HG02759 (cell line): ENCODE data around the gene USP48.

Experiments used
- ATAC-seq: cut with Tn5 transposase; IDR thresholded peaks from one replicate; pipeline ENCODE4 v1.9.1; 2021; ENCODE audit warnings: mild to moderate bottlenecking, moderate library complexity; ENCODE audit not compliant: unreplicated experiment

The USP48 gene

DNA sequence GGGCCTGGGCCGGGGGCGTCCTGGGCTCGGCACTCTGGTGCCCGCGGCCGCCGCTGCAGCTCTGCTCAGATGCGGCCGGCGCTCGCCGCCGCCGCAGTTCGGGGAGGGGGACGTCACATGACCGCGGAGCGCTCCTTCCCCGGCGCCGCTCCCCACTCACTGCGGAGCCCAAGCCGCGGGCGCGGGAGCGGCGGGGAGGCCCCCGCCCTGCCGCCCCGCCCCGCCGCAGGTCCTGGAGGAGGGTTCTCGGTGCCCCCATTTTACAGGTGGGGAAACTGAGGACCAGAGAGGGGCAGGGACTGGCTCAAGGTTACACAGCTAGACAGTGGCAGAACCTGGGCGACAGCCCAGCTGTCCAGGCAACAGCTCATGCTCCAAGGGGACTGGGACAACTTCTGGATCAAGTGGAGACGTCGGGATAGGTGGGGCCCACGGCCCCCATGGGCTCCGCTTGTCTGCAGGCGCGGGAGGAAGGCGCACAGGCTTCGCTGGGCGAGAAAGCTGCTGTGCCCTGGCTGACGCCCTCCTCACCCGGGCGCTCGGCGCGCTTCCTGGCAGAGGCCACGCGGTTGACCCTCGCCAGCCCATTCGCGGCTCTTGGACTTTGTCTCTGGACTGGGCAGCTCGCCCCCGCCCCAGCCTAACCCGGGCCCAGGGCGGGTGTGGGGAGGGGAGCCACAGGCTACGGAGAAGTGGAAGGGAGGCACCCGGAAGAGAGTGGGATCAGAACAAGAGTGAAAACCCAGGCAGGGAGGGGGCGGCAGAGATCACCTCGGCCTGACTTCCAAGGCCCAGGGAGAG lies 113.5 kb downstream of the USP48 start, which contains the start of gene RAP1GAP:
RAP1GAP (minus strand) TSS at position 100 of the 801 bp plus-strand sequence. CDS start 49,325 bp downstream, outside the sequence.
- ATAC-seq = no peak

DNA sequence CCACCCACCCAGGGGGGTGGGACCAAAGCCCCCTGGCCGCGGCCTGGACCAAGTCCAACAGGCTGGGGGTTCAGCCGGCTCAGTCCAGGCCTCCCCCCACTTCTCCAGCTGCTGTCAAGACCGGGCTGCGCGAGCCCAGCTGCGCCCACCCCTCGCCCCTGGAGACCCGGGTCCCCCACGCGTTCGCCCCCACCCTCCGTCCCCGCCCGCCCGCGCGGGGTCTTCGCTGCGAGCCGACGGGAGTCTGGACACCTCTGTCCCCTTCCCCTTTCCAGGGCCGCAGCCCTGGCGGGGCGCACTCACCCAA lies 114.0 kb downstream of the USP48 start:
- no peak for ATAC-seq

DNA sequence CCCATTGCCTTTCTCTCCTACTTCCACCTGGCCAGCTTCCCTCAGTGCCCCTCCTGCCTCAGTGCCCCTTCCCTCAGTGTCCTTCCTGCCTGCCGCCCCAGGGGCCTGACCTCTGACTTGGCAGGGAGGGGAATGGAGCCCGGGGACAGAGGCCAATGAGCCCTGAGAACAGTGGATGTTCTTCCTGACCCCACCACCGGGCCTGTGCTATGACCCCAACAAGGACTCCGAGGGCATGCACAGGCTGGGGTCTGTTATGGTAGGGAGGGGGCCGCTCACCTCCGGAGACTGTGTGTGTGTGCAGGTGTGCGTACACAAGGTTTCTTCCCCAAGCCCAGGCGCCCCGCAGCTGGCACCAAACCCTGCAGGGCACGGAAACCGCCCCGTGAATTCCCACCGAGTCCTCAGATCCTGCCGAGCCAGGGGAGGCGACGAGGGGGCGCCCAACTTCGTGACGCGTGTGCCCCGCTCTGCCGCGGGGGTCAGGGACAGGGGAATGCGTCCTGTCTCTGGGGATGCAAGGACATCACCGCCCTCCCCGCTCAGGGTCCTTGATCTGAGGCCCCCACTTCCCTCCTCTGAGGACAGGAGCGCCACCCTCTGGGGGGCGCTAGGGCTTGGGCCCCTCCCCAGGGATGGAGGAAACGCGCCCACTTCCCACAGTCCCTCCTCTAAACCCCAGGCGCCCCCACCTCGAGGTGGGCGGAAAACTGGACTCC lies 114.6 kb downstream of the USP48 start:
- no peak for ATAC-seq

DNA sequence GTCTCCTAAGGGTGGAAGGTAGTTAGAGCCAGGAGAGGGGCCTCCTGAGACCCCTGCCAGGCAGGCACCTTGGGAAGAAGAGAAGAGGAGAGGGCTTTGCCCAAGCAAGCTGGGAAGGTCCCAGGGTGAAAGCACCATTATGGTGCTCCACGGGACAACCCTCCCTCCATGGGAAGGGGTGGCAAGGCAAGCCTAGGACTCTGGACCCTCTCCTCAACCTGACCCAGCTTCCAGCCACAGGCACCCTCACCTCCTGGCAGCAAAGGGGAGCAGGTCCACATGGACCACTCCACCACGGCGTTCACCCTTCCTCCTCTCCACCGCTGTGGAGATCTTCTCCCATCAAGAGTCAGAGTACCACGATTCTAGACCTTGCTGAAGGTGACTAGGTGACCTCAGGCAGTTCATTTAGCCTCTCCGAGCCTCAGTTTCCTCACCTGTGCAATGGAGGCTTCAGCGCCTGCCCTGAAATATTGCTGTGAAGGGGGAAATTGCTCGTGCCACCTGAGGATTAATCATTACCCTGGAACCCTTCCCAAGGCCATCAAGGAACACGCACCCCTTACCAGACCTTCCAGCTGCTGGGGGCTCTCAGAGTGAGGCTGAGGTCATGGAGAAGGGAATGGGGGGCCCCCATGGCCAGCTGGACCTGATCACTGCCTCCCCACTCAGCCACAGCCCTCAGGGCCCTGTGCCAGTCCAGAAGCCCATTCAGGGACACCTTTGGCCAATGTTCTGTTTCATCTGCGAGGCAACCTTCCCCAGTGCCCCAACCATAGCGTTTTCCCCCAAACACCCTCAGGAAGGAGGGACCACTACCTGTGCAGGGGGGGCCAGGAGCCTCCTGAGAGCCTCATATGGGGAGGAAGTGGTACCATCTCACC lies 115.4 kb downstream of the USP48 start:
- ATAC-seq = no peak

DNA sequence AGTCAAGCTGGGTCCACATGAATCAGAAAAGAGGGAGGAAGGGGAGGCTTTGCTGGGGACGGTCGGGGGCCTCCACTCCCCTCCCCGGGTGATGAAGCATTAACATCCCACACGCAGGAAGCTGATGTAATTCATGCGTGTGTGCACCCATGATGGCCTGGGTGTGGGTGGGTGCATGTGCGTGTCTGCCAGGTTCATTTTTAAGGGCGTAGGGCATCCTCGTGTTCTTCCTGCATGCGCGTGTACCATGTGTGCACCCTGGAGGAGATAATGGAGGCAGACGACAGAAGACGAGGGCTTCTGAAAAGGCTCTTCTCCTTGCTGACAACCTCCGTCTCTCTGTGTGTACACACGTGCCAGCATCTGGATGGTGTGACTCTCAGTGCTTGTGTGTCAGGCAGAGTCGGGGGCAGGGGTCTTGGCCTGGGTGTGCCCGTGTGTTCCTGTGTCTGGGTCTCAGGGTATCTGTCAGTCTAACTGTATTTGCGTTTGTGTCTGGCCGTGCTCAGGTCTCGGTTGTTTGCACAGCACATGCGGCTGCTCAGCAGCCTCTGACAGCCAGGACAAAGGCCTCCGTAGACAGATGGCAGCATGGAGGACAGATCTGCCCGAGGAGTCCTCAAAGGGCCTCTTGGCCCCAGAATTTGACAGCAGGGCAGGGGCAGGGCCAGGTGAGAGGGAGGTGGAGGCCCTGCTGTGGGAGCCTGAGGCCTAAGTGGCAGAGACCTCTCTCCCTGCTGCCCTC lies 116.2 kb downstream of the USP48 start:
- ATAC-seq = no peak

DNA sequence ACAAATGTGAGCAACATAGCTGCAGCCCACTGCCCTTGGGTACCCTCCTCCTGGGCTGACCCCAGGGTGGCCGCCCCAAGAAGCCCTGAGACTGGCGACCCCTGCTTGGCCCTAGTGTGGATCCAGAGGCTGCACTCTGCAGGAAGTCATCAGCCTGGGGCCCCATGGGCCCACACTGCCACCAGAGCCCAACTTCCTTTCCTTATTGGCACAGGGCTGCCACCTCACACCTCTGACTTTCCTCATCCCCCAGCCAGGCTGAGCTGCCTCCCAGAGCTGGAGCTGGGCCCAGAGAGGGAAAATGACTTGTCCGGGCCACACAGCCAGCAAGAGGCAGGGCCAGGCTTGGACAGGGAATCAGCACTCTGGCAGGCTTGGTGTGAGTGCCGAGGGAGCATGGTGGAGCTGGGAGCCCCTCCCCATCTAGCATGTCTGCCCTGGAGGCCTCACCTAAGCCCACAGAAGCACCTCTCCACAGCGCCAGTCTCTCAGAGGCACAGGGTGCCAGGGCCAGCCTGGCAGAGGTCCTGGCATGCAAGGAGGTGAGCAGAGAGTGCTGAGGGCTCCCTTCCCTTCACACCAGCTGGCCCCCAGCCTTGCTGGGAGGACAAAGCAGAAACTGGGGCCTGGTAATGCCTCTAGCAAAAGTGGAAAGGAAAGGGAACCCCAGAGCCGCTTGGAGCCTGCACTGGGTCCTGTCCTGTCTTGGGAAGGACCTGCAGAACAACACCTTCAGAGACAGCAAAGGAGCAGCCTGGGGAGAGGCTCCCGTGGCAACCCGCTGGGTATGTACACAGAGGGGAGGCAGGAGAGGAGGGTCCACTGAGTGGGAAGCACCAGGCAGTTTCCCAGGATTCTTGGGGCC lies 117.0 kb downstream of the USP48 start:
- ATAC-seq = no peak

DNA sequence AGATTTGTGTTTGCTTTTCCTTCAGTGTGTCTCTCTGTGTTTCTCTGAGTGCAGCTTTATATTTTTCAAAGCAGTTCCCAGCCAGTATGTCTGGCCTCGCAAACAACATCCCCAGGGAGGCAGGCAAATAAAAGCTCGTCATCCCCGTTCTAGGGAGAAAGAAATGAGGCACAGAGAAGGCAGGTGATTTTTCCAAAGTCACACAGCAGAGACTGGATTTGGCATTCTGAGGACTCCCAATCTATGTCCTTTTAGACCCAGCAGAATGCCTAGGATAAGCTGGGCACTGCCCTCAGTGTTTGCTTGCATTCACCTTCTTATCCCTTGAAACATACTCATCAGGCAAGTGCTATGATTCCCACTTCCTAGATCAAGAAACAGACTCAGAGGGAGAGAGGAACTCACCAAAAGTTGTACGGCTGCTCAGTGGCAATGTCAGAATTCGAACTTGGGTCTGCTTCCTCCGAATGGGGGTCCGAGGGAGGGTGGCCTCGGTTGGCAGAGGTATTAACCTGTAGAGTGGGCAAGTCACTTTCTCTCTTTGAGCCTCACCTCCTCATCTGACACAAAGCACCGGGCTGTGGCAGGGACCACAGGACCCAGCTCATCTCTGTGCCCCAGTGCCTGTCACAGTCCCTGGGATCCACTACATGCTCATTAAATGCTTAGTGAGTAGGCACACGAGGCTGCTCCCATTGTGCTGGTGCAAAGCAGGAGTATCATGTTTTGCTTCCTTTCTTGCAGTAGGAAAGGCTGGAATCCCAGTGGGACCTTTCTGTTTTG lies 118.0 kb downstream of the USP48 start:
- ATAC-seq = no peak

DNA sequence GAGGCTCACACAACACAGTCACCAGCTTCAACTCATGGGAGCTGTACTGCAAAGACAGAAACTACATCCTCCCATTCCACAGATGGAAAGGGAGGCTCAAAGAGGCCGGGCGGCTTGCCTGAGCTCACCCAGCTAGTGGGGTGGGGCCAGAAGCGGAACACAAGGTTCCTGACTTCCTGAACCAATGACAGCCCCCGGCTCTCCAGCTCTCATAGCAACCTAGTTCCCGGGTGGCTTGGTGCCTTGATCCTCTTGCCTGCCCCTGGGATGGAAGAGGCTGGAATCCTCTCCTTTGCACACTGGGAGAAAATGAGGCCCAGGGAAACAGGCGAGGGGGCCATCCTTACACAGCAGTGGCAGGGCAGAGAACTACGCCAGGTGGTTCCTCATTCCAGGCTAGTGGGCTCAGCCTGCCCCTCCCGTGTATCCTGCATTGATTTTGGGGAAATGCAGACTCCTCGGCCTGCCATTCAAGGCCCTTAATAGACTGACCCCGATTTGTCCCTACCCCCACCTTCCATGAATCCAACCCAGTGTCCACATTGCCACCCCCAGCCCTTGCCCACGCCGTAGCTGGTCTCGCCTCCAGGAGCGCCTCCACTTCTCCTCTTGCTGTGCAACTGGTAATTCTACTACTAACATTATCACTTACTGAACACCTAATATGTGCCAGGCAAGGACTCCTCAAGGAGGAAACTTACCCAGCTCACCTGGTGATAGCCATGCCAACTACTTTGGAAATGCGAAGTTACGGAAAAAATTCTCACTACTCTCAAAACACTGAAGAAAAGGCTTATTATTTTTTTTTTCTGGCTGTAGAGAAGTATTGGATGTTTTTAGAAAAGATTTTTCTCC lies 118.8 kb downstream of the USP48 start:
- no peak for ATAC-seq

DNA sequence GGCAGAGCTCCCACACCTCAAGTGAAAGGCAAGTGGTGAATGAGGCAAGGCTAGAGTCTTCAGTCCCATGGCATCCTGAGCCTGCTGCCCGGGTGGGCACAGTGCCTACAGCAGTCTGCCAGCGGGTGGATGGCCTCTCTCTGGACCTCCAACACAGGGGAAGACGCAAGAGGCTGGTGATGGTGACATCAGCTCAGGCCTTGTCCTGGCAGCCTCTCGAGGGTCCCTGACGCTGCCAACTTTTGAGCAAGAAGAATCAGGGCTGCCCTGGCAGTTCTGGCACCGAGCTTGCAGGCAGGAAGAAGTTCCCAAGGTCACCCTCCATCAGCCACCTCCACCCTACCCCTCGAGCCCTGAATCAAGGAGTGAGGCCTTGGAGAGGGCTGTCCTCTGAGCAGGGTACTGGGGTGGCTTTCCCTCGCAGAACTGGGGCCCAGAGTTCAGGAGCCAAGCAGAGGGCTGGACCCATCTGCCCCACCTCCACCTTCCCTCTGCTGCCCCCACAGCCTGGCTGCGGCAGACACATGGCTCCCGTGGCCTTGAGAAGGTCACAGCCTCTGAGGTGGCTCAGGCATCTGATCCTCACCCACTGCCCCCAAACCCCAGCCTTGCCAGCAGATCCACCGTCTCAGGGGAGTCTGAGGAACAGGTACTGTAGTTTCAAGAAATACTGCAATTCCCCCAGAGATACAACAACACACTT lies 119.5 kb downstream of the USP48 start:
- no peak for ATAC-seq

DNA sequence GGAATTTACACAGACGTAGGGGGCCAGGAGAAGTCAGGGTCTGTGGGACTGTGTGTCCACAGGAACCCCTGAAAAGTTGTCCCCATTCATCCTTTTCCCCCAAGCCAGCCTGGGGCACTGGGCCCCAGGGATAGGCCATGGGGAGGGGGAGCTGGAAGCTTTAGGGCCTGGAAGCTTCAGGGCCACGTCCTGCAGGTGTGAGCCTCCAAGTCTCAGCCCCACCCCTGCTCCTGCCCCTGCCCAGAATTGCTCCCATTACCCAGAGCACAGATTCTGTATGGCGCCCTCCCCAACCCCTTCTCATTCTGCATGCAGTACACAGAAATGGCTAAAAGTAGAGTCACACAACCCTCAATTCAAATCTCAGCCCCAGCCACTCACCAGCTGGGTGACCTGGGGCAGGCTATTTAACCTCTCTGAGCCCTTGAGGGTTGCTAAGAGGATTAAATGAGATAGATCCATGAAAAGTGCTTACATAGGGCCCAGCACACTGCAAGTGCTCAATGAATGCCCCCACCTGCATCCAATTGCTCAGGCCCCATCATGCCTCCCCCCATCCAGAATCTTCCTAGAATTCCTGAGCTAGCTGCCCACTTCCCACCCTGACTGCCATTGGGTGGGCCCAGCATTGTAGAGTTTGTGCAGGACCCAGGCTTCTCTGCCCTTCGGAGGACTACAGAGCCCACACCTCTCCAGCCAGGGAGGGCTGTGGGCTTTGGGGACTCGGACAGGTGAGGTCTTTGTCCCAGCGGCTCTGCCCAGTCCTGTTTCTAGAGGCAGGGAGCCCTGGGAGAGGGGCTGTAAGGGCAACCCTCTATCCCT lies 120.3 kb downstream of the USP48 start:
- no peak for ATAC-seq

DNA sequence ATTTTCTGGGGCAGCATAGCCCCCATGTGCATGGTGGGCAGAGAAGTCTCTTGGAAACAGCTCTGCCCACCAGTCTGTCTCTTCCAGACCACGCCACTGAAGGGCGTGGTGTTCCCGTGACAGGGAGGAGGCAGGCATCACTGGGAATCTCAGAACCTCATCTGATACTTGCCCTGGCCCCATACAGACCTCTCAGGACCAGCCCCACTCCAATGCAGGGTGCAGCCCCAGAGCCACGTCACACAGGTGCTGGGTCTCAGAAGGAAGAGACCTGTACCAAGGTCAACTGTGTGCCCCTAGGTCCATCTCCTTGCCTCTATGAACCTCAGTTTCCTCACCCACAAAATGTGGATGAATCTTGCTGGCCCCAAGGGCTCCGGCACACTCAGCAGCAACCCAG lies 121.1 kb downstream of the USP48 start:
- no peak for ATAC-seq

DNA sequence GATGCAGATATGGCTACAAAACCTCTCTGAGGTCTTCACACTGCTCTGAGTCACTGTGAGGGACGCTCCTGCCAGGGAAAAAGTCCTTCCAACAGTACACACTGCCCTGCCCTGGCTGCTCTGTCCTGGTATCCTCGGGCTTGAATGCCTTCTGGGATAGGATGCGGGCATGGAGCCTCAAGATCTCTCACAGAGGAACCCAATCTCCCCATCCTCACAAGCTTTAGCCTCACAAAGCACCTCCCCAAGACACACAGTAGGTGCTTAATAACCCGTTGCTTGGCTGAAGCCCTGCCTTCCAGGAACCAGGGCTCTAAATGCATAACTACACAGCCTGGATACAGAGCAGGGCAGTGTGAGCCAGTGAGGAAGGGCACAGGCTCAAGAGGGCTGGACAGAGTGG lies 123.0 kb downstream of the USP48 start:
- ATAC-seq = no peak

DNA sequence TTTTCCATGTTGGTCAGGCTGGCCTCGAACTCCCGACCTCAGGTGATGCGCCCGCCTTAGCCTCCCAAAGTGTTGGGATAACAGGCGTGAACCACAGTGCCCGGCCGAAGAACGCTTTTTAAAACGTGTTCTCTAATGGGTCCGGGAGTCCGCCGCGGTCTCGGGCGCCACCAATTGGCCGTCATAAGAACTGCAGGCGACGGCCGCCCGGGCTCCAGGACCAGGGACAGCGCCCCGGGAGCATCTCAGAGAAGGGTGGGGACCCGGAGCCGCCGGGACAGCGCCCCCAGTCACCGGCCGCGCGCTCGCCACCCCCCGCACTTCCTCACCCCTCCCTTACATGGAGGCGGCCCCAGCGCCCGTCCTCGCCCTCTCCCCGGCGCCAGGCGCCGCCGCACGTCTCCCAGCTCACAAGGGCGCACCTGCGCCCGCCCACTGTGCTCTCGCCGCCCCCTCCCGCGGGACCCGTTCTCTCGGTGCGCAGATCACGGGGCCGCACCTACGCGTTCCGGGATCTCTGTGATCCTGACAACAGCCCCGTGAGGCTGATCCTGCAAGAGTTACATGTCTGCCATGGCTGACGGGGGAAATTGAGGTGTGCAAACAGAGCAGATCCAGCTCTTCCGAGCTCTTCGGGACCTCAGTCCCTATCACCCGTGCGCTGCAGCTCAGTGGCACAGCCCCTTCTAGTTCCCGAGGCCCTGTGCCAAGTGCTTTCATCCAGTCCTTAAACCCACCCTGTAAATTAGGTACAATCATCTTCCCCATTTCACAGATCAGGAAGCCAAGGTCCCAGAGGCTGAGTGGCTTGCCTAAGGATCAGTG lies 123.6 kb downstream of the USP48 start:
- ATAC-seq = no peak

DNA sequence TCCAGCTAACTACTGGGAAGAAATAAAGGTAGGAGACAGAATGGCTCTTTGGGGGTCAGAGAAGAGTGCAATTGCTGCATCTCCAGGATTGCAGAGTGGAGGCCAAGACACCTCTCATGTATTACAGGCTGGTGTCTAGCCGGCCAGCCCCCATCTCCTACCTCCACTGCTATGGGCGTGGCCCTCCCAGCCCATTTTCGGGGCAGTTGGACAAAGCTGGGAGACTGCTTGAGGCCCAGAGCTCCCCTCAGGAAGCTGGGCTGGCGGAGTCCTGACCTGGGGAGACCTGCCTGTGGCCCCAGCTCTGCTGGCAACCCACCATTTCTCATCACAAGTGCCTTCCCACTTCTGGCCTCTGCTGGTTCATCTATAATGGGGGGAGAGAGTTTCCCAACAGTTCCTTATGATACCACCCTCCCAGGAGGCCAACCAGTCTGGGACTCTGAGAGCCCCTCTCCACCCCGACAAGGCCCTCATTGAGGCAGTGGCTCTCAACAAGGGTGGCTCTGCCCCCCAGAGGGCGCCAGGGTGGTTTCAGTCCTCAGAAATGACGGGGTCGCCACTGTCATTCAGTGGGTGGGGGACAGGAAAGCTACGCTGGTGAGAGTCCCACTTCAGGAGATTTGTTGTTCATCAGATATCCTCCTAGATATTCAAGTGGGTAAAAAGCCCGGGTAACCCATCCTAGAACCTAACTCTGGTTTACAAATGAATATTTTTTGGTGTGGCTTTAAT lies 125.3 kb downstream of the USP48 start:
- no peak for ATAC-seq

DNA sequence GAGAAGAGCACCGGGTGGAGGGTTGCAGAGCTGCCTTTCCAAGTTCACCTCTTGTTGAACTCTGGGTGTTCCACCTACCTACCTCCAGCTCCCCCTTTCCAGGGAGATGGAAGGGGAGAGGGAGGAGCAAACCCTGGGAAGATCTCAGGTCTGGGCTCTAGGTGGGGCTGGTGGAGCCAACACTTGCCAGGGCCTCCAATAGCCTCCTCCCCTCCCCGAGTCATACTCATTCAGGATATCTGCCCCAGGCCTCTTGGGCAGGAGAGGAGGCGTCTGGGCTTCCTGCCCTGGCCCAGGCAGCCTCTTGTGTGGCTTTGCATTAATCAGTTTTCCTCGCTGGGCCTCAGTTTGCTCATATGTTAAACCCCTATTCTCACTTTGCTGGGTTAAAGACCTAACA lies 127.2 kb downstream of the USP48 start:
- ATAC-seq = no peak
